ENCODE results near the gene ZSWIM3. TPM values are rescaled to one million over a fixed set of nuclear protein-coding genes. Genes with fewer than 3 reads are reported as not detected.

The ZSWIM3 gene
- total and polyA plus RNA-seq, 2 of the 13 experiments (the other 11 are each of a cell fraction or from before 2014, with no cell fraction given): 5.2 to 5.8 TPM

- TF ChIP-seq THAP9 (CRISPR knock-in tag; IDR thresholded peaks at IDR 0.05; ENCODE audit: borderline replicate concordance) (0 out of 2 replicates have a peak, but pooled peaks have one; percentile 40), RBFOX2 (IDR thresholded peaks at IDR 0.05; ENCODE audit: low read depth, low read length) (peak; percentile 37), ZNF280B (CRISPR knock-in tag; IDR thresholded peaks at IDR 0.05; ENCODE audit: borderline replicate concordance) (peak; percentile 57; the same call in 1 of the 2 replicates), KLF15 (CRISPR knock-in tag; IDR thresholded peaks at IDR 0.05; ENCODE audit: borderline replicate concordance) (0 out of 2 replicates have a peak, but pooled peaks have one; percentile 19), ZNF687 (CRISPR knock-in tag; IDR thresholded peaks at IDR 0.05) (peak; percentile 33; the same call in 1 of the 2 replicates), ZNF615 (CRISPR knock-in tag; IDR thresholded peaks at IDR 0.05; ENCODE audit: borderline replicate concordance) (no peak), ZBTB20 (CRISPR knock-in tag; IDR thresholded peaks at IDR 0.05; ENCODE audit: borderline replicate concordance, low read depth) (no peak), POLR2G (IDR thresholded peaks at IDR 0.05; ENCODE audit: low read depth, low read length) (peak; percentile 30; the same call in 1 of the 2 replicates), POLR2AphosphoS5 (IDR thresholded peaks at IDR 0.05; ENCODE audit: low read depth, low read length) (0 out of 2 replicates have a peak, but pooled peaks have one; percentile 16), FIP1L1 (IDR thresholded peaks at IDR 0.05; ENCODE audit: borderline replicate concordance, insufficient read depth, low read depth, low read length) (no peak)
- TF ChIP-seq, protein P1, sequence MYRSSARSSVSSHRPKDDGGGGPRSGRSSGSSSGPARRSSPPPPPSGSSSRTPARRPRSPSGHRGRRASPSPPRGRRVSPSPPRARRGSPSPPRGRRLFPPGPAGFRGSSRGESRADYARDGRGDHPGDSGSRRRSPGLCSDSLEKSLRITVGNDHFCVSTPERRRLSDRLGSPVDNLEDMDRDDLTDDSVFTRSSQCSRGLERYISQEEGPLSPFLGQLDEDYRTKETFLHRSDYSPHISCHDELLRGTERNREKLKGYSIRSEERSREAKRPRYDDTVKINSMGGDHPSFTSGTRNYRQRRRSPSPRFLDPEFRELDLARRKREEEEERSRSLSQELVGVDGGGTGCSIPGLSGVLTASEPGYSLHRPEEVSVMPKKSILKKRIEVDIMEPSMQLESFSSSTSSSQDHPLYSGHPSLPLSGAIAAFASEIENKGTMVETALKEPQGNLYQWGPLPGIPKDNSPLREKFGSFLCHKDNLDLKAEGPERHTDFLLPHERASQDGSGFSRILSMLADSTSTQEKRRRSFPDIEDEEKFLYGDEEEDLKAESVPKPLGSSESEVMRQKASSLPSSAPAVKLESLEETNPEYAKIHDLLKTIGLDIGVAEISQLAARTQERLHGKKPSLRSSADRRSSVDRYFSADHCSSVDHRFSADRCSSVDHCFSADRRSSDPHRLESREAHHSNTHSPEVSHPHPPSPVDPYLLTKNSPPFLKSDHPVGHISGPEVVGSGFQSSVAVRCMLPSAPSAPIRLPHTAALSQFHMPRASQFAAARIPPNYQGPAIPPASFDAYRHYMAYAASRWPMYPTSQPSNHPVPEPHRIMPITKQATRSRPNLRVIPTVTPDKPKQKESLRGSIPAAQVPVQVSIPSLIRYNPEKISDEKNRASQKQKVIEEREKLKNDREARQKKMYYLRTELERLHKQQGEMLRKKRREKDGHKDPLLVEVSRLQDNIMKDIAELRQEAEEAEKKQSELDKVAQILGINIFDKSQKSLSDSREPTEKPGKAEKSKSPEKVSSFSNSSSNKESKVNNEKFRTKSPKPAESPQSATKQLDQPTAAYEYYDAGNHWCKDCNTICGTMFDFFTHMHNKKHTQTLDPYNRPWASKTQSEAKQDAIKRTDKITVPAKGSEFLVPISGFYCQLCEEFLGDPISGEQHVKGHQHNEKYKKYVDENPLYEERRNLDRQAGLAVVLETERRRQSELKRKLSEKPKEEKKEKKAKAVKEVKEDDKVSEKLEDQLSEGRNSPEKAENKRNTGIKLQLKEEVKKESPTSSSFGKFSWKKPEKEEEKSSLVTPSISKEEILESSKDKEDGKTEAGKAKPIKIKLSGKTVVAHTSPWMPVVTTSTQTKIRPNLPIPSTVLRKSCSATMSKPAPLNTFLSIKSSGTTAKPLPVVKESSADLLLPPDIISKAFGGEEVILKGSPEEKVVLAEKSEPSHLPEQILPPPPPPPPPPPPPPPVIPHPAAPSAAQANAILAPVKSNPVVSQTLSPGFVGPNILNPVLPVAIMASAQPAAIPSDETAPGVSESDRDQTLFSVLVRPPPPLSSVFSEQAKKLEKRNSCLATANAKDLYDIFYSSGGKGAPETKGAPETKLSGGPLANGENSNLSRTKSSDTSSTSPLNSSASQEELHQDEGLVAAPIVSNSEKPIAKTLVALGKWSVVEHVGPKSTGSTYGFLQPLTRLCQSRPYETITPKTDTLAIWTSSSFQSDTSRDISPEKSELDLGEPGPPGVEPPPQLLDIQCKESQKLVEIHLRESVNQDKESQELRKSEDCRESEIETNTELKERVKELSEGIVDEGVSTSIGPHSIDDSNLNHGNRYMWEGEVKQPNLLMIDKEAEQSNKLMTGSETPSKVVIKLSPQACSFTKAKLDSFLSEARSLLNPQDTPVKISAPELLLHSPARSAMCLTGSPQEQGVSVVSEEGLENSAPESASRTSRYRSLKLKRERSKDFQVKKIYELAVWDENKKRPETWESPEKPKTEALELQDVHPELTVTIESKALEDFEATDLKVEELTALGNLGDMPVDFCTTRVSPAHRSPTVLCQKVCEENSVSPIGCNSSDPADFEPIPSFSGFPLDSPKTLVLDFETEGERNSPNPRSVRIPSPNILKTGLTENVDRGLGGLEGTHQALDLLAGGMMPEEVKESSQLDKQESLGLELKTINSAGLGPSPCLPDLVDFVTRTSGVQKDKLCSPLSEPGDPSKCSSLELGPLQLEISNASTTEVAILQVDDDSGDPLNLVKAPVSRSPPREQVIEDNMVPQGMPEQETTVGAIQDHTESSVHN (CRISPR knock-in tag; IDR thresholded peaks at IDR 0.05): peak; percentile 83; the same call in 1 of the 2 replicates
These were observed 31.3 kb downstream of the ZSWIM3 start (continued) for GRCh38 chr20:45888681-45889080.

All from HepG2 (cell line).